ENCODE data around the gene CBLC.

CBLC gene

GRCh38 chr19:44819246-44819832 is 41.6 kb downstream of the CBLC start:
- Histone ChIP-seq H3K23ac (ENCODE audit: low read length in 2 of 2) (no peak overlapping the region), H3K4me2 (ENCODE audit: low read length, poor library complexity, severe bottlenecking) (no peak overlapping the region), H3K4ac (ENCODE audit: low read depth in 1 of 2, low read length in 2 of 2) (no peak overlapping the region), H3K27me3 (ENCODE audit: control insufficient read depth in 1 of 2, insufficient read depth in 1 of 2, low read length in 2 of 2) (peaks cover 18 to 22% of the 10 kb centered on the region in 2 experiments), H3K79me1 (replicated peaks; ENCODE audit: low read length, poor library complexity, severe bottlenecking) (no peaks in the 10 kb centered on the region), H3K36me3 (ENCODE audit: control insufficient read depth in 1 of 2, insufficient read depth in 2 of 2, low read depth in 1 of 2, low read length in 2 of 2) (peaks cover 0 to 6% of the 10 kb centered on the region in 2 experiments), H3K4me1 (ENCODE audit: control insufficient read depth, insufficient read depth, low read depth, low read length) (peaks cover 3% of the 10 kb centered on the region), H3K4me3 (ENCODE audit: insufficient read depth in 1 of 2, low read depth in 1 of 2, low read length in 2 of 2) (no peak overlapping the region), H2AK5ac (ENCODE audit: low read length, severe bottlenecking) (no peak overlapping the region), H3K18ac (ENCODE audit: low read depth in 1 of 2, low read length in 2 of 2) (no peak overlapping the region), H2AFZ (ENCODE audit: low read depth, low read length) (no peak overlapping the region), H3K9me3 (ENCODE audit: control insufficient read depth, low read length) (no peaks in the 10 kb centered on the region), H2BK12ac (ENCODE audit: low read length in 2 of 2) (no peak overlapping the region), H2BK5ac (ENCODE audit: low read depth, low read length, poor library complexity, severe bottlenecking) (no peak overlapping the region), H3K9ac (ENCODE audit: low read length) (no peak overlapping the region), H4K8ac (ENCODE audit: low read length) (no peak overlapping the region), H4K91ac (ENCODE audit: low read length) (peak overlapping the region; percentile 34), H3K14ac (ENCODE audit: low read length in 2 of 2) (no peak overlapping the region), H2BK15ac (ENCODE audit: low read depth, poor library complexity, severe bottlenecking) (no peak overlapping the region), H2BK120ac (ENCODE audit: low read depth, low read length) (no peak overlapping the region), H3K27ac (ENCODE audit: low read length, poor library complexity, severe bottlenecking) (no peak overlapping the region)
- WGBS = 90% methylated on average over 26 of the region's 28 CpGs
- DNase-seq = no peak

GRCh38 chr19:44820648-44821609 is 43.2 kb downstream of the CBLC start:
- H4K91ac ChIP-seq (ENCODE audit: low read length) = no peak overlapping the region
- H3K4me3 ChIP-seq (ENCODE audit: insufficient read depth in 1 of 2, low read depth in 1 of 2, low read length in 2 of 2) = no peak overlapping the region
- no peak overlapping the region for H3K14ac ChIP-seq (ENCODE audit: low read length in 2 of 2)
- no peak overlapping the region for H2BK5ac ChIP-seq (ENCODE audit: low read depth, low read length, poor library complexity, severe bottlenecking)
- no peak overlapping the region for H3K23ac ChIP-seq (ENCODE audit: low read length in 2 of 2)
- H3K79me1 ChIP-seq (replicated peaks; ENCODE audit: low read length, poor library complexity, severe bottlenecking) = no peaks in the 10 kb centered on the region
- no peak overlapping the region for H3K9ac ChIP-seq (ENCODE audit: low read length)
- H3K4me1 ChIP-seq (ENCODE audit: control insufficient read depth, insufficient read depth, low read depth, low read length) = peaks cover 3% of the 10 kb centered on the region
- no peak overlapping the region for H2AFZ ChIP-seq (ENCODE audit: low read depth, low read length)
- H3K27me3 ChIP-seq (ENCODE audit: control insufficient read depth in 1 of 2, insufficient read depth in 1 of 2, low read length in 2 of 2) = peaks cover 23 to 29% of the 10 kb centered on the region in 2 experiments
- no peak overlapping the region for H2BK12ac ChIP-seq (ENCODE audit: low read length in 2 of 2)
- WGBS = 89% methylated on average over 26 of the region's 35 CpGs
- H3K18ac ChIP-seq (ENCODE audit: low read depth in 1 of 2, low read length in 2 of 2) = no peak overlapping the region
- no peak for DNase-seq
- H4K8ac ChIP-seq (ENCODE audit: low read length) = peak overlapping the region; percentile 12
- no peak overlapping the region for H2AK5ac ChIP-seq (ENCODE audit: low read length, severe bottlenecking)
- no peak overlapping the region for H2BK15ac ChIP-seq (ENCODE audit: low read depth, poor library complexity, severe bottlenecking)
- no peak overlapping the region for H2BK120ac ChIP-seq (ENCODE audit: low read depth, low read length)
- no peaks in the 10 kb centered on the region for H3K9me3 ChIP-seq (ENCODE audit: control insufficient read depth, low read length)
- H3K36me3 ChIP-seq (ENCODE audit: control insufficient read depth in 1 of 2, insufficient read depth in 2 of 2, low read depth in 1 of 2, low read length in 2 of 2) = no peaks in the 10 kb centered on the region
- no peak overlapping the region for H3K4ac ChIP-seq (ENCODE audit: low read depth in 1 of 2, low read length in 2 of 2)
- H3K27ac ChIP-seq (ENCODE audit: low read length, poor library complexity, severe bottlenecking) = no peak overlapping the region
- no peak overlapping the region for H3K4me2 ChIP-seq (ENCODE audit: low read length, poor library complexity, severe bottlenecking)

GRCh38 chr19:44822177-44822576 is 44.5 kb downstream of the CBLC start:
- no peak overlapping the region for H2BK12ac ChIP-seq (ENCODE audit: low read length in 2 of 2)
- no peak overlapping the region for H2AK5ac ChIP-seq (ENCODE audit: low read length, severe bottlenecking)
- no peak overlapping the region for H3K18ac ChIP-seq (ENCODE audit: low read depth in 1 of 2, low read length in 2 of 2)
- DNase-seq = no peak
- peaks cover 3% of the 10 kb centered on the region for H3K4me1 ChIP-seq (ENCODE audit: control insufficient read depth, insufficient read depth, low read depth, low read length)
- H4K8ac ChIP-seq (ENCODE audit: low read length) = no peak overlapping the region
- no peak overlapping the region for H3K23ac ChIP-seq (ENCODE audit: low read length in 2 of 2)
- no peak overlapping the region for H3K4me3 ChIP-seq (ENCODE audit: insufficient read depth in 1 of 2, low read depth in 1 of 2, low read length in 2 of 2)
- H2BK15ac ChIP-seq (ENCODE audit: low read depth, poor library complexity, severe bottlenecking) = no peak overlapping the region
- H3K4me2 ChIP-seq (ENCODE audit: low read length, poor library complexity, severe bottlenecking) = no peak overlapping the region
- H3K4ac ChIP-seq (ENCODE audit: low read depth in 1 of 2, low read length in 2 of 2) = no peak overlapping the region
- no peaks in the 10 kb centered on the region for H3K79me1 ChIP-seq (replicated peaks; ENCODE audit: low read length, poor library complexity, severe bottlenecking)
- H3K9ac ChIP-seq (ENCODE audit: low read length) = no peak overlapping the region
- H3K9me3 ChIP-seq (ENCODE audit: control insufficient read depth, low read length) = no peaks in the 10 kb centered on the region
- H3K36me3 ChIP-seq (ENCODE audit: control insufficient read depth in 1 of 2, insufficient read depth in 2 of 2, low read depth in 1 of 2, low read length in 2 of 2) = no peaks in the 10 kb centered on the region
- H3K27me3 ChIP-seq (ENCODE audit: control insufficient read depth in 1 of 2, insufficient read depth in 1 of 2, low read length in 2 of 2) = peaks cover 26 to 41% of the 10 kb centered on the region in 2 experiments
- H4K91ac ChIP-seq (ENCODE audit: low read length) = no peak overlapping the region
- no peak overlapping the region for H2BK120ac ChIP-seq (ENCODE audit: low read depth, low read length)
- no peak overlapping the region for H3K14ac ChIP-seq (ENCODE audit: low read length in 2 of 2)
- no peak overlapping the region for H2BK5ac ChIP-seq (ENCODE audit: low read depth, low read length, poor library complexity, severe bottlenecking)
- WGBS = 87% methylated on average over 11 of the region's 11 CpGs
- no peak overlapping the region for H2AFZ ChIP-seq (ENCODE audit: low read depth, low read length)
- H3K27ac ChIP-seq (ENCODE audit: low read length, poor library complexity, severe bottlenecking) = no peak overlapping the region

GRCh38 chr19:44822670-44823372 is 45.1 kb downstream of the CBLC start:
- Histone ChIP-seq H3K9ac (ENCODE audit: low read length) (no peak overlapping the region), H3K4ac (ENCODE audit: low read depth in 1 of 2, low read length in 2 of 2) (no peak overlapping the region), H2AFZ (ENCODE audit: low read depth, low read length) (no peak overlapping the region), H3K27ac (ENCODE audit: low read length, poor library complexity, severe bottlenecking) (no peak overlapping the region), H3K23ac (ENCODE audit: low read length in 2 of 2) (no peak overlapping the region), H2BK120ac (ENCODE audit: low read depth, low read length) (no peak overlapping the region), H3K27me3 (ENCODE audit: control insufficient read depth in 1 of 2, insufficient read depth in 1 of 2, low read length in 2 of 2) (peaks cover 28 to 43% of the 10 kb centered on the region in 2 experiments), H2BK5ac (ENCODE audit: low read depth, low read length, poor library complexity, severe bottlenecking) (no peak overlapping the region), H3K9me3 (ENCODE audit: control insufficient read depth, low read length) (no peaks in the 10 kb centered on the region), H2BK12ac (ENCODE audit: low read length in 2 of 2) (no peak overlapping the region), H3K14ac (ENCODE audit: low read length in 2 of 2) (no peak overlapping the region), H3K79me1 (replicated peaks; ENCODE audit: low read length, poor library complexity, severe bottlenecking) (no peaks in the 10 kb centered on the region), H2AK5ac (ENCODE audit: low read length, severe bottlenecking) (no peak overlapping the region), H3K4me3 (ENCODE audit: insufficient read depth in 1 of 2, low read depth in 1 of 2, low read length in 2 of 2) (no peak overlapping the region), H2BK15ac (ENCODE audit: low read depth, poor library complexity, severe bottlenecking) (no peak overlapping the region), H3K36me3 (ENCODE audit: control insufficient read depth in 1 of 2, insufficient read depth in 2 of 2, low read depth in 1 of 2, low read length in 2 of 2) (no peaks in the 10 kb centered on the region), H4K8ac (ENCODE audit: low read length) (no peak overlapping the region), H3K4me2 (ENCODE audit: low read length, poor library complexity, severe bottlenecking) (no peak overlapping the region), H3K4me1 (ENCODE audit: control insufficient read depth, insufficient read depth, low read depth, low read length) (peaks cover 3% of the 10 kb centered on the region), H3K18ac (ENCODE audit: low read depth in 1 of 2, low read length in 2 of 2) (no peak overlapping the region), H4K91ac (ENCODE audit: low read length) (no peak overlapping the region)
- no peak for DNase-seq
- 71% methylated on average over 7 of the region's 10 CpGs for WGBS
